B cell (primary cell): ENCODE results near the gene FIBP. TPM values are rescaled to one million over a fixed set of nuclear protein-coding genes. Genes with fewer than 3 reads are reported as not detected.

Experiments used
- ATAC-seq: fragments of 200-7000 bp; cut with Tn5 transposase; one replicate; pipeline ENCODE4 v1.10.0; 2021; ENCODE audit warnings: low read depth, mild to moderate bottlenecking, moderate number of reproducible peaks, moderate library complexity
- CTCF ChIA-PET: fragments of 350-600 bp; sonication (Branson Sonifier 250); formaldehyde crosslinking; loops from one replicate; lab custom pipeline; 2021; ENCODE audit warnings: antibody characterized with exemption, inconsistent platforms; lab: Charles Lee
- POLR2A ChIA-PET: fragments of 350-600 bp; sonication (Branson Sonifier 250); formaldehyde crosslinking; loops from one replicate; lab custom pipeline; 2021; ENCODE audit warnings: antibody characterized with exemption; lab: Charles Lee
- DNase-seq: peaks from one replicate; pipeline ENCODE4 v3.0.0; 2013
- H2AFZ ChIP-seq: 2 replicates; pipeline ENCODE4 v1.6.1; 2012; ENCODE audit warnings: mild to moderate bottlenecking, low read depth, low read length; ENCODE audit not compliant: insufficient read depth, poor library complexity, severe bottlenecking
- H3K27ac ChIP-seq, 2 donors: 1 replicate in 1 of 2; 2 replicates in 1 of 2; pipeline ENCODE4 v1.5.1; 2012 to 2013; ENCODE audit warnings: low read length in 2 of 2, mild to moderate bottlenecking in 2 of 2, moderate library complexity in 1 of 2
- H3K27me3 ChIP-seq, 4 experiments: fragments of 200-600 bp in 1 of 4; sonication (generic) in 1 of 4; replicated peaks in 1 of 4; 1 replicate in 2 of 4; 2 replicates in 2 of 4; pipeline versions ENCODE4 v1.6.1 to v1.7.0; 2013 to 2016; ENCODE audit warnings: low read length in 3 of 4, mild to moderate bottlenecking in 2 of 4, mixed read lengths in 1 of 4, moderate library complexity in 1 of 4; ENCODE audit not compliant: insufficient read depth in 4 of 4, control insufficient read depth in 3 of 4; ENCODE audit errors: control extremely low read depth in 1 of 4
- H3K36me3 ChIP-seq, 2 experiments: replicated peaks in 1 of 2; 1 replicate in 1 of 2; 2 replicates in 1 of 2; pipeline versions ENCODE4 v1.6.1 to v1.7.1; 2013; ENCODE audit warnings: low read length in 1 of 2; ENCODE audit not compliant: insufficient read depth in 2 of 2, control insufficient read depth in 1 of 2; ENCODE audit errors: control extremely low read depth in 1 of 2, extremely low read depth in 1 of 2
- H3K4me1 ChIP-seq, 2 donors: fragments of 200-600 bp in 1 of 2; sonication (generic) in 1 of 2; 1 replicate in 1 of 2; 2 replicates in 1 of 2; pipeline versions ENCODE4 v1.5.1 to v1.6.1; 2013 to 2017; ENCODE audit warnings: low read length in 2 of 2; ENCODE audit not compliant: control insufficient read depth in 2 of 2, insufficient read depth in 2 of 2
- H3K4me2 ChIP-seq: replicated peaks from 2 replicates; pipeline ENCODE3; 2012; ENCODE audit warnings: mild to moderate bottlenecking, low read depth, low read length; ENCODE audit not compliant: poor library complexity, severe bottlenecking
- H3K4me3 ChIP-seq, 5 experiments: fragments of 200-600 bp in 1 of 5; sonication (generic) in 1 of 5; 1 replicate in 3 of 5; 2 replicates in 2 of 5; pipeline versions ENCODE4 v1.5.1 to v1.7.0; 2011 to 2016; ENCODE audit warnings: low read length in 4 of 5, mild to moderate bottlenecking in 4 of 5, low read depth in 2 of 5, control low read depth in 1 of 5, moderate library complexity in 1 of 5; ENCODE audit not compliant: insufficient read depth in 1 of 5; ENCODE audit errors: control extremely low read depth in 1 of 5, extremely low read depth in 1 of 5
- H3K79me2 ChIP-seq: fragments of 200-600 bp; sonication (generic); one replicate; pipeline ENCODE4 v1.6.0; 2016; ENCODE audit warnings: low read length; ENCODE audit not compliant: control insufficient read depth, insufficient read depth
- H3K9ac ChIP-seq: fragments of 200-600 bp; sonication (generic); 2 replicates; pipeline ENCODE4 v1.6.1; 2017; ENCODE audit warnings: mild to moderate bottlenecking, low read length, moderate library complexity
- H3K9me3 ChIP-seq, 3 donors: one replicate each; pipeline versions ENCODE4 v1.6.1 to v1.7.1; 2013; ENCODE audit warnings: low read length in 2 of 3; ENCODE audit not compliant: control insufficient read depth in 2 of 3, insufficient read depth in 1 of 3; ENCODE audit errors: control extremely low read depth in 1 of 3
- H4K20me1 ChIP-seq: 2 replicates; pipeline ENCODE4 v1.6.0; 2012; ENCODE audit warnings: mild to moderate bottlenecking, low read length; ENCODE audit not compliant: insufficient read depth, control insufficient read depth, poor library complexity, severe bottlenecking
- H3K27ac Mint-ChIP-seq: one replicate; pipeline ENCODE4 v1.8.0; 2021; ENCODE audit warnings: mixed read lengths
- H3K27me3 Mint-ChIP-seq: one replicate; pipeline ENCODE4 v1.8.0; 2021; ENCODE audit warnings: mixed read lengths
- H3K4me1 Mint-ChIP-seq: one replicate; pipeline ENCODE4 v1.8.0; 2021; ENCODE audit warnings: mixed read lengths
- H3K4me3 Mint-ChIP-seq: one replicate; pipeline ENCODE4 v1.8.0; 2021; ENCODE audit warnings: mixed read lengths
- H3K9me3 Mint-ChIP-seq: one replicate; pipeline ENCODE4 v1.8.0; 2022; ENCODE audit warnings: mixed read lengths; ENCODE audit not compliant: insufficient read depth
- EZH2 ChIP-seq: IDR thresholded peaks from 2 replicates; pipeline ENCODE4 v1.6.1; 2012; ENCODE audit warnings: borderline replicate concordance, low read depth, mild to moderate bottlenecking, moderate library complexity, low read length; ENCODE audit not compliant: insufficient read depth, poor library complexity, severe bottlenecking
- WGBS: methylation state at CpG from one replicate; pipeline ENCODE4 v1.1.5; 2013; ENCODE audit warnings: missing lambda C conversion rate; ENCODE audit not compliant: insufficient coverage; 5-methylcytosine and 5-hydroxymethylcytosine counted together
- intact Hi-C: fragments of 100-400 bp; cut with micrococcal nuclease; formaldehyde crosslinking; loops from one replicate; pipeline ENCODE4 v1.10.0; 2022
- polyA plus RNA-seq: library from polyadenylated mRNA; depleted of rRNA; stranded (reverse); fragments of >200 nt; gene quantifications from 2 replicates; pipeline ENCODE4 v1.2.3, GENCODE V29; 2012
- total RNA-seq, 2 donors: library from RNA; stranded (reverse); fragments of 120-200 nt in 1 of 2; gene quantifications; 1 replicate in 1 of 2; 2 replicates in 1 of 2; pipeline versions ENCODE4 v1.2.3 to v1.2.4, GENCODE V29; 2013 to 2022
- TF ChIP-seq, protein P1 (sequence below): fragments of 200-600 bp; IDR thresholded peaks from one replicate; pipeline ENCODE4 v1.8.0; 2022; ENCODE audit warnings: antibody characterized with exemption, mild to moderate bottlenecking

FIBP gene
- total and polyA plus RNA-seq, 2 donors (not counting 1 experiment from before 2014, with no cell fraction given), result 63.4 to 128 TPM

- H3K27me3 ChIP-seq, result no peaks in the 10 kb centered on the region
- ATAC-seq (no peak), DNase-seq (no peak)
- H3K9me3 Mint-ChIP-seq, result no peaks in the 10 kb centered on the region
- H3K4me3 Mint-ChIP-seq, result peak overlapping the region; percentile 95
- no peak overlapping the region for H2AFZ ChIP-seq
- 97% methylated on average over 4 of the region's 12 CpGs for WGBS
- H4K20me1 ChIP-seq, result peaks cover 4% of the 10 kb centered on the region
- intact Hi-C loops, result no loop called here
- ChIA-PET POLR2A (no interaction called here), CTCF (interaction anchor here (3.0 kb wide), 1 partner anchor 34 kb away, joined by 10 read pairs; the partner anchor contains the start of gene FIBP)
- H3K4me1 ChIP-seq, result peaks cover 19 to 34% of the 10 kb centered on the region in 2 donors
- H3K4me1 Mint-ChIP-seq, result peaks cover 32% of the 10 kb centered on the region
- TF ChIP-seq EZH2, result no peak
- TF ChIP-seq, protein P1, sequence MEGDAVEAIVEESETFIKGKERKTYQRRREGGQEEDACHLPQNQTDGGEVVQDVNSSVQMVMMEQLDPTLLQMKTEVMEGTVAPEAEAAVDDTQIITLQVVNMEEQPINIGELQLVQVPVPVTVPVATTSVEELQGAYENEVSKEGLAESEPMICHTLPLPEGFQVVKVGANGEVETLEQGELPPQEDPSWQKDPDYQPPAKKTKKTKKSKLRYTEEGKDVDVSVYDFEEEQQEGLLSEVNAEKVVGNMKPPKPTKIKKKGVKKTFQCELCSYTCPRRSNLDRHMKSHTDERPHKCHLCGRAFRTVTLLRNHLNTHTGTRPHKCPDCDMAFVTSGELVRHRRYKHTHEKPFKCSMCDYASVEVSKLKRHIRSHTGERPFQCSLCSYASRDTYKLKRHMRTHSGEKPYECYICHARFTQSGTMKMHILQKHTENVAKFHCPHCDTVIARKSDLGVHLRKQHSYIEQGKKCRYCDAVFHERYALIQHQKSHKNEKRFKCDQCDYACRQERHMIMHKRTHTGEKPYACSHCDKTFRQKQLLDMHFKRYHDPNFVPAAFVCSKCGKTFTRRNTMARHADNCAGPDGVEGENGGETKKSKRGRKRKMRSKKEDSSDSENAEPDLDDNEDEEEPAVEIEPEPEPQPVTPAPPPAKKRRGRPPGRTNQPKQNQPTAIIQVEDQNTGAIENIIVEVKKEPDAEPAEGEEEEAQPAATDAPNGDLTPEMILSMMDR, result no peak
- H3K36me3 ChIP-seq, result peaks cover 6 to 20% of the 10 kb centered on the region in 2 experiments
- no peak overlapping the region for H3K27ac ChIP-seq
- H3K79me2 ChIP-seq, result peaks cover 38% of the 10 kb centered on the region
- H3K4me2 ChIP-seq, result peak overlapping the region; percentile 89
- peak overlapping the region; percentile 70 for H3K9ac ChIP-seq
- no peaks in the 10 kb centered on the region for H3K27me3 Mint-ChIP-seq
- H3K27ac Mint-ChIP-seq, result no peak overlapping the region
- H3K9me3 ChIP-seq, result no peaks in the 10 kb centered on the region
- peak overlapping the region in 1 of 5 experiments; percentile 3 for H3K4me3 ChIP-seq
Measured at GRCh38 chr11:65921033-65921555, 32.8 kb upstream of the FIBP start.

GRCh38 chr11:65920372-65920802 is 32.1 kb upstream of the FIBP start:
- peaks cover 19 to 41% of the 10 kb centered on the region in 2 donors for H3K4me1 ChIP-seq
- H3K9me3 ChIP-seq, result no peaks in the 10 kb centered on the region
- peak overlapping the region; percentile 70 for H3K9ac ChIP-seq
- peak overlapping the region in 4 of 5 experiments; percentile 69 to 85 (median 77) for H3K4me3 ChIP-seq
- H3K79me2 ChIP-seq, result peaks cover 38% of the 10 kb centered on the region
- H3K27me3 ChIP-seq, result no peaks in the 10 kb centered on the region
- TF ChIP-seq EZH2, result no peak
- TF ChIP-seq, protein P1, result no peak
- H2AFZ ChIP-seq, result peak overlapping the region; percentile 81
- Mint-ChIP-seq H3K4me1 (peaks cover 35% of the 10 kb centered on the region), H3K4me3 (peak overlapping the region; percentile 95), H3K27me3 (no peaks in the 10 kb centered on the region), H3K27ac (peak overlapping the region; percentile 89), H3K9me3 (no peaks in the 10 kb centered on the region)
- H3K36me3 ChIP-seq, result peaks cover 6 to 20% of the 10 kb centered on the region in 2 experiments
- intact Hi-C loops, result no loop called here
- peak overlapping the region in 1 of 2 donors; percentile 52 for H3K27ac ChIP-seq
- ATAC-seq, result no peak
- no peak for DNase-seq
- WGBS, result 81% methylated on average over 15 of the region's 15 CpGs
- peak overlapping the region; percentile 89 for H3K4me2 ChIP-seq
- POLR2A ChIA-PET, result no interaction called here
- H4K20me1 ChIP-seq, result peaks cover 4% of the 10 kb centered on the region
- CTCF ChIA-PET, result interaction anchor here (1.3 kb wide), 1 partner anchor 32 kb away, joined by 4 read pairs; the partner anchor contains the start of gene FIBP
